DND-41 (cell line): ENCODE data around the gene MCM10.

Source experiments
- ATAC-seq: fragments of 200-7000 bp; cut with Tn5 transposase; 3 replicates; pipeline ENCODE4 v1.9.1; 2021; ENCODE audit warnings: low read depth; ENCODE audit not compliant: insufficient read depth
- DNase-seq: peaks from one replicate; pipeline ENCODE4 v3.0.0-alpha.2; 2020
- H2AFZ ChIP-seq: 2 replicates; pipeline ENCODE4 v1.6.0; 2012; ENCODE audit warnings: low read depth, low read length
- H3K27ac ChIP-seq: 2 replicates; pipeline ENCODE4 v1.5.1; 2012; ENCODE audit warnings: low read length, inconsistent platforms
- H3K27me3 ChIP-seq: fragments of 200-600 bp; sonication (generic); 2 replicates; pipeline ENCODE4 v1.6.0; 2012; ENCODE audit warnings: low read length, mild to moderate bottlenecking, inconsistent platforms; ENCODE audit not compliant: insufficient read depth, poor library complexity
- H3K36me3 ChIP-seq: 2 replicates; pipeline ENCODE4 v1.5.1; 2012; ENCODE audit warnings: low read length, inconsistent platforms; ENCODE audit not compliant: insufficient read depth
- H3K4me1 ChIP-seq: 2 replicates; pipeline ENCODE4 v1.5.1; 2012; ENCODE audit warnings: mild to moderate bottlenecking, low read length; ENCODE audit not compliant: insufficient read depth
- H3K4me2 ChIP-seq: 2 replicates; pipeline ENCODE4 v1.6.0; 2012; ENCODE audit warnings: mild to moderate bottlenecking, moderate library complexity, low read length, inconsistent platforms; ENCODE audit not compliant: insufficient read depth
- H3K4me3 ChIP-seq, 2 experiments: fragments of 200-600 bp in 1 of 2; shearing (Covaris generic) in 1 of 2; 2 replicates each; pipeline ENCODE4 v1.5.1; 2012 to 2016; ENCODE audit warnings: inconsistent platforms in 2 of 2, low read length in 2 of 2, mild to moderate bottlenecking in 2 of 2, low read depth in 1 of 2, moderate library complexity in 1 of 2
- H3K79me2 ChIP-seq: 2 replicates; pipeline ENCODE4 v1.6.0; 2012; ENCODE audit warnings: low read length, inconsistent platforms; ENCODE audit not compliant: insufficient read depth
- H3K9ac ChIP-seq: 2 replicates; pipeline ENCODE4 v1.6.0; 2012; ENCODE audit warnings: low read depth, mild to moderate bottlenecking, inconsistent platforms, low read length, moderate library complexity
- H3K9me3 ChIP-seq: 2 replicates; pipeline ENCODE4 v1.5.1; 2012; ENCODE audit warnings: low read length, moderate library complexity, mild to moderate bottlenecking, inconsistent platforms; ENCODE audit not compliant: insufficient read depth, severe bottlenecking
- H4K20me1 ChIP-seq: 2 replicates; pipeline ENCODE4 v1.6.0; 2012; ENCODE audit warnings: low read length; ENCODE audit not compliant: insufficient read depth
- CTCF ChIP-seq: IDR thresholded peaks from 2 replicates; pipeline ENCODE4 v1.5.1; 2012; ENCODE audit warnings: borderline replicate concordance, low read length, moderate library complexity, mild to moderate bottlenecking; ENCODE audit not compliant: poor library complexity, severe bottlenecking; ENCODE audit errors: extremely low read depth
- EZH2 ChIP-seq: IDR thresholded peaks from 3 replicates; pipeline ENCODE4 v1.6.1; 2012; ENCODE audit warnings: borderline replicate concordance, low read depth, mild to moderate bottlenecking, moderate library complexity, low read length, inconsistent platforms; ENCODE audit not compliant: severe bottlenecking

Gene MCM10

DNA sequence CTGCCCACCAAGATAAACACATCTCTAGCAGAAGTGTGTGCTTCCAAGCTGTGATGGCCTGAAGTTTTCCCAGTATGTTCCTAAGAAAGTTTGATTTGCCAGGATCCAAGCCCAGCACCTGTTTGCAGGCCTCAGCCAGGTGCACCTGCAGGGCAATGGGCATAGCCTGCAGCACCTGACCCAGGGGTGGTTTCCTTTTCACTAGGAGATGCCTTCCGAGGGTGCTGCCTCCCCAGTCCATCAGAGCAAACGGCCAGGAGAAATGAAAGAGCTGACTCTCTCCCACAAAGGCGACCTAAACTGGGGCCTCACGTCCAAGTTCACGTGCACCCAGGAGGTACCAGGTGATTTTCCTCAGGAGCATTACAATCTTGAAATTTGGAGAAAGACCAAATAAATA is 65.7 kb downstream of the MCM10 start:
- H3K9ac ChIP-seq: no peak overlapping the region
- H3K79me2 ChIP-seq: no peaks in the 10 kb centered on the region
- H3K27ac ChIP-seq: no peak overlapping the region
- ATAC-seq (no peak), DNase-seq (no peak)
- H3K36me3 ChIP-seq: no peaks in the 10 kb centered on the region
- H3K4me2 ChIP-seq: no peak overlapping the region
- no peaks in the 10 kb centered on the region for H3K27me3 ChIP-seq
- TF ChIP-seq EZH2 (no peak), CTCF (no peak)
- no peaks in the 10 kb centered on the region for H4K20me1 ChIP-seq
- no peaks in the 10 kb centered on the region for H3K4me1 ChIP-seq
- H2AFZ ChIP-seq: no peak overlapping the region
- H3K4me3 ChIP-seq: no peak overlapping the region
- H3K9me3 ChIP-seq: no peaks in the 10 kb centered on the region

- H3K27ac ChIP-seq: no peak overlapping the region
Observed at GRCh38 chr10:13231190-13231589, 69.8 kb downstream of the MCM10 start.

DNA sequence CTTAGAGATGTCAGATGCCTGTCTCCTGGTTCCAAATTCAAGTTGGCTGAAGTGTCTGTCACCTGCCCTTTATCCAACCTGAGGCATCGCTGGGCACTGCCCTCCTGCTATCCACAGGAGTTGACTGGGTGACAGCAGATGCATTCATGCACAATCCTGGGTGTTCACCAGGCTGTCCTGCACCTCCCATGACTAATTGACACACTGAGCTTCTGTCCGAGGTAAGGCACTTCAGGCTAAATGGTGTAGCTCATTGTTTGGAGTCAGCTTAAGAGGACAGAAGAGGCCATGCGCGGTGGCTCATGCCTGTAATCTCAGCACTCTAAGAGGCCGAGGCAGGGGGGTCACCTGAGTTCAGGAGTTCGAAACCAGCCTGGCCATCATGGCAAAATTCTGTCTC is 70.5 kb downstream of the MCM10 start:
- no peak for ATAC-seq

More at GRCh38 chr10:13231190-13231589, 69.8 kb downstream of the MCM10 start:
- no peaks in the 10 kb centered on the region for H3K27me3 ChIP-seq
- H3K79me2 ChIP-seq: no peaks in the 10 kb centered on the region
- H2AFZ ChIP-seq: no peak overlapping the region
- TF ChIP-seq CTCF: no peak
- no peaks in the 10 kb centered on the region for H3K4me1 ChIP-seq
- no peaks in the 10 kb centered on the region for H4K20me1 ChIP-seq
- H3K4me3 ChIP-seq: no peak overlapping the region
- no peak overlapping the region for H3K4me2 ChIP-seq
- ATAC-seq (no peak), DNase-seq (no peak)
- no peaks in the 10 kb centered on the region for H3K9me3 ChIP-seq
- H3K9ac ChIP-seq: no peak overlapping the region
- no peaks in the 10 kb centered on the region for H3K36me3 ChIP-seq

More for the DNA sequence above, 70.5 kb downstream of the MCM10 start:
- Histone ChIP-seq H3K4me1 (no peaks in the 10 kb centered on the region), H3K79me2 (no peaks in the 10 kb centered on the region), H3K9ac (no peak overlapping the region), H3K27ac (no peak overlapping the region), H3K9me3 (no peaks in the 10 kb centered on the region), H4K20me1 (no peaks in the 10 kb centered on the region), H3K27me3 (no peaks in the 10 kb centered on the region), H3K36me3 (no peaks in the 10 kb centered on the region), H3K4me2 (no peak overlapping the region), H3K4me3 (no peak overlapping the region), H2AFZ (no peak overlapping the region)
- no peak for TF ChIP-seq CTCF
- TF ChIP-seq EZH2: no peak
- no peak for DNase-seq
